Tibial artery (tissue), 4 donors: ENCODE measurements around the gene TMEM69.

ENCODE experiments used
- DNase-seq, 2 donors: peaks; one replicate each; pipeline ENCODE4 v3.0.0-alpha.2; 2019
- H3K27ac ChIP-seq, 2 donors: fragments of 200-600 bp; sonication (generic) in 1 of 2; 1 replicate in 1 of 2; 2 replicates in 1 of 2; pipeline ENCODE4 v1.5.1; 2018 to 2019; ENCODE audit warnings: mild to moderate bottlenecking in 1 of 2
- H3K27me3 ChIP-seq, 2 donors: fragments of 200-600 bp; sonication (generic) in 1 of 2; one replicate each; pipeline versions ENCODE4 v1.5.1 to v1.6.0; 2016 to 2019
- H3K36me3 ChIP-seq, 3 donors: fragments of 200-600 bp; sonication (generic) in 2 of 3; one replicate each; pipeline ENCODE4 v1.5.1; 2016 to 2019; ENCODE audit warnings: mild to moderate bottlenecking in 2 of 3
- H3K4me1 ChIP-seq, 4 donors: fragments of 200-600 bp; sonication (generic) in 2 of 4; 1 replicate in 3 of 4; 2 replicates in 1 of 4; pipeline ENCODE4 v1.5.1; 2016 to 2019
- H3K4me3 ChIP-seq, 2 donors: fragments of 200-600 bp; sonication (generic) in 1 of 2; 1 replicate in 1 of 2; 2 replicates in 1 of 2; pipeline ENCODE4 v1.5.1; 2018 to 2019; ENCODE audit warnings: mild to moderate bottlenecking in 2 of 2
- H3K9me3 ChIP-seq, 3 donors: fragments of 200-600 bp; sonication (generic) in 1 of 3; one replicate each; pipeline ENCODE4 v1.5.1; 2016 to 2019
- intact Hi-C: fragments of 100-400 bp; cut with DNase I; formaldehyde crosslinking; loops from one replicate; pipeline ENCODE4 v1.15.0; 2023; ENCODE audit warnings: low total_unique reads
- TF ChIP-seq, protein P1 (sequence below), 2 experiments: fragments of 200-600 bp in 1 of 2; fragments of 450-650 bp in 1 of 2; IDR thresholded peaks; one replicate each; pipeline ENCODE4 v1.5.1; 2017 to 2019; ENCODE audit warnings: antibody characterized with exemption in 2 of 2, mild to moderate bottlenecking in 1 of 2, moderate library complexity in 1 of 2

TMEM69 gene, protein sequence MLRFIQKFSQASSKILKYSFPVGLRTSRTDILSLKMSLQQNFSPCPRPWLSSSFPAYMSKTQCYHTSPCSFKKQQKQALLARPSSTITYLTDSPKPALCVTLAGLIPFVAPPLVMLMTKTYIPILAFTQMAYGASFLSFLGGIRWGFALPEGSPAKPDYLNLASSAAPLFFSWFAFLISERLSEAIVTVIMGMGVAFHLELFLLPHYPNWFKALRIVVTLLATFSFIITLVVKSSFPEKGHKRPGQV

DNA sequence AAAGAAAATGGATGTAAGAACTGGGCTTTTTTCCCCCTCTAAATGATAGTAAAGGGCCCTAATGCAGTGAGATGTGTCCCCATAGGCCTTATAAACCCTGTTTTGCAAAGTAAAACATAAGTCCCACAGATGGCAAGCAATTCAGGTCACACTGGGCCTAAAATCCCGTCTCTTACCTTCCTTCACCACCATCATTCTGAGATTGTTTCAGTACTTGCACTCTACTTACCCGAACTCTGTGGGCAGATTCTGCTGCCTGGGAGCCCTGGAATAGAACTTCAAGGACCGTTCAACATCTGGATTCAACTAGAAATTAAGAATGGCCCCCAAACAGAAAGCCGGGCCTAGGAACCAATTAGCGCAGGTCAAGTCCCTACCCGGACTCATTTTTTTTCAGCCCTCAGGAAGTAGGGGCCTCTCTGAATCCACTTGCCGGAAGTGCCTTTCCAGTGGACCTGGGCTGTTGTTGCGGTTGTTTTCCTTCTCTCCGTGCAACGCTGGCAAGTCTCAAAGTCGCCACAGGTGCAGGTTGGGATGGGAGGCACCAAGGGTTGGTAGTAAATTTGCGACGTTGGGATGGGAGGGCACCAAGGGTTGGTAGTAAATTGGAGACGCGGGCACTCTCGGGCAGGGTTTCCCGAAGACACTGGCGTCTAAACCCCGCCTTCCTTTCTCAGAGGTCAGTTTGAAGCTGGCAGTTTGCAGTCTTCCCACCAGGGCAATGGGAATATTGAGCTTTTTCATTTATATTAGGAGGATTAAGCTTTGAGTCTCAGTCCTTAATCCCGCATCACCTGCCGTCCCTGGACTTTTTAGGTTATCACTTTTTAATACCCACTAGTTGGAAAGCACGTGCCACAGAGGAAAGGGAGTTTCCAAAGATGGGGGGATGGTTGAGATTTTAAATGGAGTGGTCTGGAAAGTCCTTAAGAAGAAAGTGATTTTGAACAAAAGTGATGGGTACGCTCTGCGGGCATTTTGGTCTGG lies at the start of gene TMEM69:
TSS of gene TMEM69 (plus strand) at position 428 of the 987 bp plus-strand sequence. CDS start 2,888 bp downstream, outside the sequence.
- TF ChIP-seq, protein P1, sequence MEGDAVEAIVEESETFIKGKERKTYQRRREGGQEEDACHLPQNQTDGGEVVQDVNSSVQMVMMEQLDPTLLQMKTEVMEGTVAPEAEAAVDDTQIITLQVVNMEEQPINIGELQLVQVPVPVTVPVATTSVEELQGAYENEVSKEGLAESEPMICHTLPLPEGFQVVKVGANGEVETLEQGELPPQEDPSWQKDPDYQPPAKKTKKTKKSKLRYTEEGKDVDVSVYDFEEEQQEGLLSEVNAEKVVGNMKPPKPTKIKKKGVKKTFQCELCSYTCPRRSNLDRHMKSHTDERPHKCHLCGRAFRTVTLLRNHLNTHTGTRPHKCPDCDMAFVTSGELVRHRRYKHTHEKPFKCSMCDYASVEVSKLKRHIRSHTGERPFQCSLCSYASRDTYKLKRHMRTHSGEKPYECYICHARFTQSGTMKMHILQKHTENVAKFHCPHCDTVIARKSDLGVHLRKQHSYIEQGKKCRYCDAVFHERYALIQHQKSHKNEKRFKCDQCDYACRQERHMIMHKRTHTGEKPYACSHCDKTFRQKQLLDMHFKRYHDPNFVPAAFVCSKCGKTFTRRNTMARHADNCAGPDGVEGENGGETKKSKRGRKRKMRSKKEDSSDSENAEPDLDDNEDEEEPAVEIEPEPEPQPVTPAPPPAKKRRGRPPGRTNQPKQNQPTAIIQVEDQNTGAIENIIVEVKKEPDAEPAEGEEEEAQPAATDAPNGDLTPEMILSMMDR (IDR thresholded peaks at IDR 0.05): peak; percentile 26 to 53
- no peaks in the 10 kb centered on the region for H3K27me3 ChIP-seq
- peak within 1 kb of the TSS; percentile 93 to 96 for H3K27ac ChIP-seq
- H3K4me1 ChIP-seq: peaks cover 0 to 37% (median 15%) of the 10 kb centered on the region in 4 donors
- peak; percentile 67 to 87 for DNase-seq
- H3K36me3 ChIP-seq: peaks cover 0 to 15% (median 5%) of the 10 kb centered on the region in 3 donors
- intact Hi-C loops: no loop called here
- H3K9me3 ChIP-seq: no peaks in the 10 kb centered on the region
- peak within 1 kb of the TSS; percentile 81 to 84 for H3K4me3 ChIP-seq

DNA sequence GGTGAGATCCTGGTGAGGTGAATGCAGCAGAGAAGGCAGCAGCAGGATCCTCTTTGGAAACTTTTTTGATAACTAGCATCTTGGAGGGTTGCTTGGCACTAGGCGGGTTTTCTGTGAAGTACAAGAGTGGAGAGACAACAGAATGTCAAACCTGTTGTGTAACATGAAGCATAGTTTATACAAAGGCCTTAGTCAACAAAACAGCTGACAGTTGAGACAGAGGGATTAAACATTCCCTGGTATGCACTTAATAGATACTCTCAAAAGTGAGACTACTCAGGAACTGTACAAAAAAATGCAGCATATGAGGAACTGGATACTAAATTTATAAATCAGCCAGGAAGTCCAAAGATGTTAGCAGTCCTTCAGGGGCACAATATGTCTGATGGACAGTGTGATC lies 47.7 kb upstream of the TMEM69 start:
- Histone ChIP-seq H3K36me3 (peaks cover 61 to 75% (median 65%) of the 10 kb centered on the region in 3 donors), H3K27ac (no peak overlapping the region), H3K9me3 (no peaks in the 10 kb centered on the region), H3K4me1 (no peaks in the 10 kb centered on the region), H3K4me3 (no peak overlapping the region), H3K27me3 (no peaks in the 10 kb centered on the region)
- TF ChIP-seq, protein P1 (IDR thresholded peaks at IDR 0.05): no peak
- DNase-seq: no peak
- intact Hi-C loops: no loop called here

DNA sequence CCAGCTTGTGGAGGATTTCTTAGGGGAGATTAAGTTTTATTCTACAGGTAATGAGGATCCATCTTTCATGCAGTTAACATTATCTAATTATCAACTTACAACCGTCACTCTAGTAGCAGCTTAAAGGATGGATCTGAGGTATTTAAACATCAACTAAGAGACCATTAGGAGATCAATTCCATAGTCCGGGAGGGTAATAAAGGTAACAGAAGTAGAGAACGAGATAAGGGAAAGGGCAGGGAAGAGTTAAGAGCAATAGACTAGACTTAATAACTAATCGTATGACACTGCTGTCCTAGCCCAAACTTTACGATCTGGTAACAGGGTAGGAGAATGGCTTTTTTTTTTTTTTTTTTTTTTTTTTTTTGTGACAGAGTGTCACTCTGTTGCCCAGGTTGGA lies 44.7 kb upstream of the TMEM69 start:
- intact Hi-C loops: no loop called here
- no peaks in the 10 kb centered on the region for H3K4me1 ChIP-seq
- TF ChIP-seq, protein P1 (IDR thresholded peaks at IDR 0.05): no peak
- no peak overlapping the region for H3K4me3 ChIP-seq
- H3K27me3 ChIP-seq: no peaks in the 10 kb centered on the region
- peaks cover 42 to 56% (median 53%) of the 10 kb centered on the region in 3 donors for H3K36me3 ChIP-seq
- no peaks in the 10 kb centered on the region for H3K9me3 ChIP-seq
- no peak overlapping the region for H3K27ac ChIP-seq
- no peak for DNase-seq

DNA sequence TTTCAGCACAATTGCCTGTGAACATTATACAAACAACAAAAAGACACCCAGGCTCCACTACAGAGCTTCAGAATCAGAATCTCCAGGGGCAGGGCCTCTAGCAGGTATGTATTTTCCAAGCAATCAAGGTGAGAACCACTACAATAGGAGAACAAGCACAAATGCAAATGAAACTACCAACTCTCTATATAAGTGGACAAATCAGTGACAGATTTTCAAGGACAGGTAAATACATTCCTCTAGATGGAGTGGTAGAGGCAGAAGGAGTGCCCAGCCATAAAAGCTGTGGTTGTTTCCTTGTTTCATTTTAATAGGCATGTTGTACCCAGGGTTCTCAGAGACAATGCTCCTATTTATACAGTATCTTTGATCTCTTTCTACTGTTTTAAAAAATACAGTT lies 44.0 kb upstream of the TMEM69 start:
- Histone ChIP-seq H3K4me1 (no peaks in the 10 kb centered on the region), H3K36me3 (peaks cover 35 to 50% (median 50%) of the 10 kb centered on the region in 3 donors), H3K4me3 (no peak overlapping the region), H3K27ac (no peak overlapping the region), H3K9me3 (no peaks in the 10 kb centered on the region), H3K27me3 (no peaks in the 10 kb centered on the region)
- DNase-seq: no peak
- intact Hi-C loops: no loop called here
- TF ChIP-seq, protein P1 (IDR thresholded peaks at IDR 0.05): no peak

DNA sequence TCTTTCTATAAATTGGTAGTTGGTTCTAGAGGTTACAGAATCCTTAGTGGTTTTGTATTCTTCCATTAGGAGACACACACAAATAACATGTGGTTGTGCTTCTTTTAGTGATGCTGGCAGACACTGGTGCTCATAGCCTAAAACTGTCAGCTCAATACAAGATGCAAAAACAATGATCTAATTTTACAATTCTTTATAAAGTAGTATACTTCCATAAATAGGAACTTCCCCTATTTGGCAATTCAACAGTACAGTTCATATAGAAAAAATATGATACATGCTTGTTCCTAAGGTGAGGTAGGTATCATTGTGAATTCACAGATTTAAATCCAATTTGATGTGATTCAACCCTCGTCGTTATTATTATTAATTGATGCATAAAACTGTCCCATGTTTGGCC lies 43.3 kb upstream of the TMEM69 start:
- H3K27me3 ChIP-seq: no peaks in the 10 kb centered on the region
- H3K9me3 ChIP-seq: no peaks in the 10 kb centered on the region
- H3K36me3 ChIP-seq: peaks cover 28 to 46% (median 44%) of the 10 kb centered on the region in 3 donors
- H3K4me3 ChIP-seq: no peak overlapping the region
- TF ChIP-seq, protein P1 (IDR thresholded peaks at IDR 0.05): no peak
- H3K27ac ChIP-seq: no peak overlapping the region
- no peak for DNase-seq
- intact Hi-C loops: no loop called here
- H3K4me1 ChIP-seq: no peaks in the 10 kb centered on the region
